HFF-Myc (cell line): ENCODE data around the gene VCY.
"Not testable (repeated sequence)": the region's sequence is repeated elsewhere in the genome, so short reads cannot be mapped to it uniquely, and the experiment has no call there.

Experiments used
- DNase-seq: peaks from one replicate; pipeline ENCODE4 v3.0.0-alpha.2; 2011; ENCODE audit warnings: low read depth; ENCODE audit errors: extremely low read depth
- H3K4me3 ChIP-seq: replicated peaks from 2 replicates; pipeline ENCODE4 v1.5.1; 2011; ENCODE audit warnings: low read depth, mild to moderate bottlenecking, control low read depth, low read length

The VCY gene

GRCh38 chrY:13986373-13986772 lies at the start of gene VCY:
Gene VCY, minus strand, starts transcription at chrY:13986473. Its CDS starts 33 bp downstream, at chrY:13986440.
- not testable (repeated sequence) for H3K4me3 ChIP-seq, DNase-seq

DNA sequence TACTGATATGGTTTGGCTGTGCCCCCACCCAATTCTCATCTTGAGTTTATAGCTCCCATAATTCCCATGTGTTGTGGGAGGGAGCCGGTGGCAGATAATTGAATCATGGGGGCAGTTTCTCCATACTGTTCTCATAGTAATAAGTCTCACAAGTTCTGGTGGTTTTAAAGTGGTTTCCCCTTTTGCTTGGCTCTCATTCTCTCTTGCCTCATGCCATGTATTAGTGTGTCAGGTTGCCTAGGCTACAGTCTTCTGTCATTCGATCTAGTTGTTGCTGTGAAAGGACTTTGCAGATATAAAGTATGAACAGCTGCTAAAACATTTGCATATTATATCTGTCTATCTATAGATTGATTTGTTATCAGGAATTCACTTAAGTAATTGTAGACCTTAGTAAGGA lies 44.1 kb upstream of the VCY start:
- not testable (repeated sequence) for H3K4me3 ChIP-seq, DNase-seq

GRCh38 chrY:14011916-14012315 lies 25.6 kb upstream of the VCY start:
- H3K4me3 ChIP-seq, DNase-seq: not testable (repeated sequence)

GRCh38 chrY:13942406-13942805 lies 43.9 kb downstream of the VCY start:
- H3K4me3 ChIP-seq, DNase-seq: not testable (repeated sequence)
